Ishikawa (cell line): ENCODE results near the gene BEND7.

Source experiments
- CEBPB ChIP-seq: IDR thresholded peaks from 2 replicates; pipeline ENCODE4 v1.6.1; 2012
- CREB1 ChIP-seq: IDR thresholded peaks from 2 replicates; pipeline ENCODE4 v1.6.1; 2012; ENCODE audit warnings: low read depth
- EGR1 ChIP-seq: IDR thresholded peaks from 2 replicates; pipeline ENCODE4 v1.6.1; 2012
- EP300 ChIP-seq: IDR thresholded peaks from 2 replicates; pipeline ENCODE4 v1.6.1; 2012; ENCODE audit warnings: borderline replicate concordance
- FOXM1 ChIP-seq: IDR thresholded peaks from 2 replicates; pipeline ENCODE4 v1.6.1; 2012; ENCODE audit warnings: low read depth, borderline replicate concordance
- MAX ChIP-seq: IDR thresholded peaks from 2 replicates; pipeline ENCODE4 v1.6.1; 2012
- NFIC ChIP-seq: IDR thresholded peaks from 2 replicates; pipeline ENCODE4 v1.6.1; 2012
- RAD21 ChIP-seq: IDR thresholded peaks from 2 replicates; pipeline ENCODE4 v1.6.1; 2012; ENCODE audit warnings: low read depth
- REST ChIP-seq: IDR thresholded peaks from 2 replicates; pipeline ENCODE4 v1.6.1; 2012; ENCODE audit warnings: low read depth, mild to moderate bottlenecking
- TAF1 ChIP-seq: IDR thresholded peaks from 2 replicates; pipeline ENCODE4 v1.6.1; 2012; ENCODE audit warnings: low read depth, mild to moderate bottlenecking
- TCF12 ChIP-seq: IDR thresholded peaks from 2 replicates; pipeline ENCODE4 v1.6.1; 2012; ENCODE audit warnings: low read depth
- TEAD4 ChIP-seq: IDR thresholded peaks from 2 replicates; pipeline ENCODE4 v1.6.1; 2012
- USF1 ChIP-seq: IDR thresholded peaks from 2 replicates; pipeline ENCODE4 v1.6.1; 2012
- YY1 ChIP-seq: IDR thresholded peaks from 2 replicates; pipeline ENCODE4 v1.6.1; 2012; ENCODE audit warnings: low read depth
- ZBTB7A ChIP-seq: IDR thresholded peaks from 2 replicates; pipeline ENCODE4 v1.6.1; 2012; ENCODE audit warnings: low read depth

The BEND7 gene

GRCh38 chr10:13414855-13415254 lies 114.0 kb downstream of the BEND7 start:
- TF ChIP-seq CREB1 (no peak), RAD21 (peak; percentile 55)

- no peak for TF ChIP-seq CREB1
These were observed 114.7 kb downstream of the BEND7 start for GRCh38 chr10:13414137-13414536.

GRCh38 chr10:13412894-13413293 lies 115.9 kb downstream of the BEND7 start:
- no peak for TF ChIP-seq MAX
- TF ChIP-seq TAF1 = no peak
- TF ChIP-seq USF1 = no peak
- TF ChIP-seq CREB1 = no peak
- TF ChIP-seq FOXM1 = no peak
- no peak for TF ChIP-seq TEAD4
- no peak for TF ChIP-seq TCF12
- TF ChIP-seq EP300 = no peak
- TF ChIP-seq RAD21 = no peak
- TF ChIP-seq NFIC = no peak
- no peak for TF ChIP-seq CEBPB
- TF ChIP-seq EGR1 = no peak
- TF ChIP-seq ZBTB7A = no peak
- no peak for TF ChIP-seq REST
- no peak for TF ChIP-seq YY1

GRCh38 chr10:13404791-13405190 lies 124.0 kb downstream of the BEND7 start:
- TF ChIP-seq MAX = 0 out of 2 replicates have a peak, but pooled peaks have one; percentile 28
- no peak; the same call in 1 of the 2 replicates for TF ChIP-seq USF1

- TF ChIP-seq REST = no peak
- TF ChIP-seq CREB1 = no peak
- no peak for TF ChIP-seq TAF1
- TF ChIP-seq EGR1 = no peak
- TF ChIP-seq MAX = no peak
- TF ChIP-seq NFIC = no peak
- no peak for TF ChIP-seq FOXM1
- TF ChIP-seq TEAD4 = no peak
- TF ChIP-seq EP300 = no peak
- no peak for TF ChIP-seq CEBPB
- TF ChIP-seq USF1 = no peak
- TF ChIP-seq ZBTB7A = no peak
- TF ChIP-seq YY1 = no peak
- TF ChIP-seq RAD21 = no peak
- no peak for TF ChIP-seq TCF12
These were observed 124.5 kb downstream of the BEND7 start for GRCh38 chr10:13404305-13404759.

- TF ChIP-seq ZBTB7A (no peak), EGR1 (no peak), TAF1 (no peak), YY1 (no peak), TCF12 (no peak), CREB1 (no peak), REST (no peak), USF1 (no peak), CEBPB (no peak), EP300 (no peak), RAD21 (no peak)
These were observed 126.8 kb downstream of the BEND7 start for GRCh38 chr10:13402021-13402420.
